Smooth muscle cell (in vitro differentiated cells): ENCODE results near the gene VTI1A. TPM values are rescaled to one million over a fixed set of nuclear protein-coding genes. Genes with fewer than 3 reads are reported as not detected.

Source experiments
- DNase-seq: peaks from one replicate; lab custom pipeline; 2025; ENCODE audit not compliant: unreplicated experiment; lab: John Stamatoyannopoulos, UW
- H2AFZ ChIP-seq: fragments of 200-600 bp; sonication (generic); 2 replicates; pipeline ENCODE4 v1.6.0; 2016; ENCODE audit warnings: antibody characterized with exemption, low read depth, mild to moderate bottlenecking
- H3F3A ChIP-seq: fragments of 200-600 bp; sonication (generic); 2 replicates; pipeline ENCODE4 v1.6.0; 2017; ENCODE audit warnings: antibody characterized with exemption, low read depth
- H3K27ac ChIP-seq: fragments of 200-600 bp; sonication (generic); 2 replicates; pipeline ENCODE4 v1.5.1; 2016; ENCODE audit warnings: low read depth, mild to moderate bottlenecking
- H3K27me3 ChIP-seq: fragments of 200-600 bp; sonication (generic); 2 replicates; pipeline ENCODE4 v1.6.1; 2016; ENCODE audit warnings: low read depth, mild to moderate bottlenecking
- H3K36me3 ChIP-seq: fragments of 200-600 bp; sonication (generic); 2 replicates; pipeline ENCODE4 v1.5.1; 2016; ENCODE audit warnings: low read depth
- H3K4me1 ChIP-seq: fragments of 200-600 bp; sonication (generic); 2 replicates; pipeline ENCODE4 v1.5.1; 2016; ENCODE audit warnings: low read depth
- H3K4me2 ChIP-seq: fragments of 200-600 bp; sonication (generic); 2 replicates; pipeline ENCODE4 v1.6.0; 2016; ENCODE audit warnings: mild to moderate bottlenecking
- H3K4me3 ChIP-seq: fragments of 200-600 bp; sonication (generic); 2 replicates; pipeline ENCODE4 v1.5.1; 2016; ENCODE audit warnings: mild to moderate bottlenecking
- H3K79me2 ChIP-seq: fragments of 200-600 bp; sonication (generic); 2 replicates; pipeline ENCODE4 v1.6.0; 2016; ENCODE audit warnings: low read depth, mild to moderate bottlenecking
- H3K9ac ChIP-seq: fragments of 200-600 bp; sonication (generic); 2 replicates; pipeline ENCODE4 v1.6.0; 2016; ENCODE audit warnings: low read depth
- H3K9me3 ChIP-seq: fragments of 200-600 bp; sonication (generic); replicated peaks from 2 replicates; pipeline ENCODE4 v1.5.1; 2016; ENCODE audit warnings: low read depth
- H4K20me1 ChIP-seq: fragments of 200-600 bp; sonication (generic); 2 replicates; pipeline ENCODE4 v1.6.0; 2016; ENCODE audit warnings: low read depth
- CTCF ChIP-seq: fragments of 200-600 bp; sonication (generic); IDR thresholded peaks from 2 replicates; pipeline ENCODE4 v1.5.1; 2017; ENCODE audit warnings: borderline replicate concordance, mild to moderate bottlenecking, antibody characterized with exemption; ENCODE audit not compliant: insufficient read depth, poor library complexity, severe bottlenecking
- WGBS: methylation state at CpG from one replicate; pipeline ENCODE4 v1.1.7; 2016; ENCODE audit warnings: low lambda C conversion rate; 5-methylcytosine and 5-hydroxymethylcytosine counted together
- polyA plus RNA-seq: library from polyadenylated mRNA; unstranded; fragments of >200 nt; fragmentation: Nextera tagmentation; extraction: Ambion mirVana; gene quantifications from 2 replicates; pipeline ENCODE4 v1.2.1, GENCODE V29; 2016
- total RNA-seq: library from RNA; depleted of rRNA; stranded (reverse); fragments of >200 nt; gene quantifications from 2 replicates; pipeline ENCODE4 v1.2.3, GENCODE V29; 2014

The VTI1A gene
- total and polyA plus RNA-seq, 2 experiments from 2014 or later = 14.0 to 21.8 TPM

GRCh38 chr10:112701211-112701877, 254.3 kb downstream of the VTI1A start:
- Histone ChIP-seq H3K79me2 (no peaks in the 10 kb centered on the region), H3K9ac (no peak overlapping the region), H4K20me1 (no peaks in the 10 kb centered on the region), H3K27me3 (no peaks in the 10 kb centered on the region), H3F3A (no peaks in the 10 kb centered on the region), H3K4me3 (no peak overlapping the region), H3K27ac (no peak overlapping the region), H3K4me1 (no peaks in the 10 kb centered on the region), H2AFZ (no peak overlapping the region), H3K36me3 (no peaks in the 10 kb centered on the region), H3K4me2 (no peak overlapping the region), H3K9me3 (no peaks in the 10 kb centered on the region)
- DNase-seq = no peak
- 96% methylated on average over 4 of the region's 4 CpGs for WGBS
- TF ChIP-seq CTCF = no peak

GRCh38 chr10:112701878-112702255, 254.9 kb downstream of the VTI1A start:
- H3K9me3 ChIP-seq = no peaks in the 10 kb centered on the region
- H3F3A ChIP-seq = no peaks in the 10 kb centered on the region
- no peak overlapping the region for H3K4me2 ChIP-seq
- no peaks in the 10 kb centered on the region for H4K20me1 ChIP-seq
- H3K9ac ChIP-seq = no peak overlapping the region
- 92% methylated on average over 2 of the region's 2 CpGs for WGBS
- DNase-seq = no peak
- no peaks in the 10 kb centered on the region for H3K36me3 ChIP-seq
- no peaks in the 10 kb centered on the region for H3K79me2 ChIP-seq
- no peak for TF ChIP-seq CTCF
- no peak overlapping the region for H2AFZ ChIP-seq
- H3K4me1 ChIP-seq = no peaks in the 10 kb centered on the region
- H3K4me3 ChIP-seq = no peak overlapping the region
- no peak overlapping the region for H3K27ac ChIP-seq
- H3K27me3 ChIP-seq = no peaks in the 10 kb centered on the region

GRCh38 chr10:112706577-112706976, 259.6 kb downstream of the VTI1A start:
- Histone ChIP-seq H3F3A (no peaks in the 10 kb centered on the region), H3K9me3 (no peaks in the 10 kb centered on the region), H3K4me1 (peaks cover 9% of the 10 kb centered on the region), H2AFZ (no peak overlapping the region), H4K20me1 (no peaks in the 10 kb centered on the region), H3K36me3 (no peaks in the 10 kb centered on the region), H3K79me2 (no peaks in the 10 kb centered on the region), H3K27ac (no peak overlapping the region), H3K27me3 (no peaks in the 10 kb centered on the region), H3K4me2 (no peak overlapping the region), H3K4me3 (no peak overlapping the region), H3K9ac (no peak overlapping the region)
- no peak for DNase-seq
- no peak for TF ChIP-seq CTCF
- 96% methylated on average over 6 of the region's 6 CpGs for WGBS

GRCh38 chr10:112708461-112708860, 261.4 kb downstream of the VTI1A start:
- Histone ChIP-seq H3K9me3 (no peaks in the 10 kb centered on the region), H3K36me3 (no peaks in the 10 kb centered on the region), H3K9ac (no peak overlapping the region), H2AFZ (no peak overlapping the region), H3K79me2 (no peaks in the 10 kb centered on the region), H3K27ac (no peak overlapping the region), H3K4me1 (peaks cover 9% of the 10 kb centered on the region), H3K27me3 (no peaks in the 10 kb centered on the region), H3K4me3 (no peak overlapping the region), H3F3A (no peaks in the 10 kb centered on the region), H4K20me1 (no peaks in the 10 kb centered on the region), H3K4me2 (no peak overlapping the region)
- no peak for TF ChIP-seq CTCF
- DNase-seq = no peak
- 79% methylated on average over 5 of the region's 5 CpGs for WGBS
